OCI-LY3 (cell line): ENCODE results near the gene SPATA2L.

Source experiments
- CTCF ChIP-seq: fragments of 200-600, 300-600 bp; sonication (generic); IDR thresholded peaks from 2 replicates; pipeline ENCODE4 v1.5.1; 2014; ENCODE audit warnings: antibody characterized with exemption, low read length, low read depth
- EZH2phosphoT487 ChIP-seq: fragments of 200-600 bp; shearing (Covaris generic); IDR thresholded peaks from 2 replicates; pipeline ENCODE4 v1.6.1; 2018; ENCODE audit warnings: antibody characterized with exemption, mixed run types, low read depth

GRCh38 chr16:89690392-89690901, 11.1 kb downstream of the SPATA2L start:
- no peak for TF ChIP-seq CTCF
- no peak for TF ChIP-seq EZH2phosphoT487
